Measurements from ENCODE around the gene TTC16. TPM values are rescaled to one million over a fixed set of nuclear protein-coding genes. Genes with fewer than 3 reads are reported as not detected.

TTC16 gene
- total and polyA plus RNA-seq, 2 donors (not counting 3 experiments of a cell fraction or from before 2014, with no cell fraction given), result not detected

GRCh38 chr9:127700594-127701255, 15.2 kb upstream of the TTC16 start:
- no peak for DNase-seq (ENCODE audit: low read depth, low spot score)
- BruUV-seq (replicated peaks), result no TSS peak

More at GRCh38 chr9:127700594-127701255, 15.2 kb upstream of the TTC16 start:
- Histone ChIP-seq H3K27me3 (ENCODE audit: control insufficient read depth in 2 of 2, insufficient read depth in 2 of 2, low read length in 2 of 2) (no peaks in the 10 kb centered on the region), H3K27ac (ENCODE audit: insufficient read depth, low read depth, low read length) (no peak overlapping the region), H3K9me1 (replicated peaks; ENCODE audit: control insufficient read depth, extremely low read depth, insufficient read depth, low read length) (no peaks in the 10 kb centered on the region), H3K4me2 (ENCODE audit: insufficient read depth, low read length) (no peak overlapping the region), H3K9ac (replicated peaks; ENCODE audit: extremely low read depth, insufficient read depth, low read length) (no peak overlapping the region), H3K4me1 (ENCODE audit: control insufficient read depth, extremely low read depth, insufficient read depth, low read length) (no peaks in the 10 kb centered on the region), H3K4me3 (replicated peaks in 1 of 3; ENCODE audit: insufficient read depth in 1 of 3, low read depth in 1 of 3, low read length in 3 of 3) (no peak overlapping the region), H3K79me2 (ENCODE audit: control insufficient read depth, insufficient read depth, low read length) (no peaks in the 10 kb centered on the region), H3K9me3 (replicated peaks; ENCODE audit: control insufficient read depth, insufficient read depth, low read length) (no peaks in the 10 kb centered on the region), H3K36me3 (ENCODE audit: control insufficient read depth in 2 of 2, extremely low read depth in 1 of 2, insufficient read depth in 2 of 2, low read length in 2 of 2) (no peaks in the 10 kb centered on the region), H2AFZ (ENCODE audit: low read depth, low read length) (no peak overlapping the region), H4K20me1 (replicated peaks; ENCODE audit: control insufficient read depth, extremely low read depth, insufficient read depth, low read length) (no peaks in the 10 kb centered on the region)
- TF ChIP-seq EZH2 (IDR thresholded peaks at IDR 0.05; ENCODE audit: borderline replicate concordance, low read depth, low read length, severe bottlenecking), result no peak
- TF ChIP-seq GATA2 (IDR thresholded peaks at IDR 0.05; ENCODE audit: insufficient read depth, insufficient read length, low read depth, low read length), result no peak
- no peak for TF ChIP-seq JUN (IDR thresholded peaks at IDR 0.05; ENCODE audit: borderline replicate concordance, insufficient read depth, insufficient read length, low read depth)
- TF ChIP-seq FOS (IDR thresholded peaks at IDR 0.05; ENCODE audit: borderline replicate concordance, insufficient read depth, low read length), result no peak
- TF ChIP-seq, protein P1, sequence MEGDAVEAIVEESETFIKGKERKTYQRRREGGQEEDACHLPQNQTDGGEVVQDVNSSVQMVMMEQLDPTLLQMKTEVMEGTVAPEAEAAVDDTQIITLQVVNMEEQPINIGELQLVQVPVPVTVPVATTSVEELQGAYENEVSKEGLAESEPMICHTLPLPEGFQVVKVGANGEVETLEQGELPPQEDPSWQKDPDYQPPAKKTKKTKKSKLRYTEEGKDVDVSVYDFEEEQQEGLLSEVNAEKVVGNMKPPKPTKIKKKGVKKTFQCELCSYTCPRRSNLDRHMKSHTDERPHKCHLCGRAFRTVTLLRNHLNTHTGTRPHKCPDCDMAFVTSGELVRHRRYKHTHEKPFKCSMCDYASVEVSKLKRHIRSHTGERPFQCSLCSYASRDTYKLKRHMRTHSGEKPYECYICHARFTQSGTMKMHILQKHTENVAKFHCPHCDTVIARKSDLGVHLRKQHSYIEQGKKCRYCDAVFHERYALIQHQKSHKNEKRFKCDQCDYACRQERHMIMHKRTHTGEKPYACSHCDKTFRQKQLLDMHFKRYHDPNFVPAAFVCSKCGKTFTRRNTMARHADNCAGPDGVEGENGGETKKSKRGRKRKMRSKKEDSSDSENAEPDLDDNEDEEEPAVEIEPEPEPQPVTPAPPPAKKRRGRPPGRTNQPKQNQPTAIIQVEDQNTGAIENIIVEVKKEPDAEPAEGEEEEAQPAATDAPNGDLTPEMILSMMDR (IDR thresholded peaks at IDR 0.05; ENCODE audit: extremely low read depth in 1 of 2, insufficient read depth in 1 of 2, low read depth in 1 of 2, low read length in 2 of 2), result no peak
- TF ChIP-seq, protein P2, sequence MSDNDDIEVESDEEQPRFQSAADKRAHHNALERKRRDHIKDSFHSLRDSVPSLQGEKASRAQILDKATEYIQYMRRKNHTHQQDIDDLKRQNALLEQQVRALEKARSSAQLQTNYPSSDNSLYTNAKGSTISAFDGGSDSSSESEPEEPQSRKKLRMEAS (IDR thresholded peaks at IDR 0.05; ENCODE audit: insufficient read depth, insufficient read length), result no peak
- no peak for TF ChIP-seq POLR2AphosphoS5 (IDR thresholded peaks at IDR 0.05; ENCODE audit: insufficient read depth, low read depth, low read length)
- TF ChIP-seq POLR2A (IDR thresholded peaks at IDR 0.05; ENCODE audit: low read depth, low read length), result no peak
- TF ChIP-seq MYC (IDR thresholded peaks at IDR 0.05; ENCODE audit: low read depth, low read length), result no peak
- ChIA-PET CTCF (interaction anchor here (1.0 kb wide), 1 partner anchor 175 kb away, joined by 3 read pairs; no protein-coding TSS in a partner anchor), POLR2A (interaction anchor here (0.6 kb wide), 1 partner anchor 39 kb away, joined by 3 read pairs; no protein-coding TSS in a partner anchor)
- intact Hi-C loops (cut with micrococcal nuclease), result no loop called here
- dilution Hi-C loops (cut with MboI; ENCODE audit: extremely low pct_ligation_motif_present, low sequenced_read_pairs), result no loop called here
- no peak for FAIRE-seq
